Activated CD8-positive, alpha-beta memory T cell treated with anti-CD3 and anti-CD28 coated beads, Interleukin-2, amount 10 ng/mL, durations not matched to agents 7 days and 5 days (primary cell): ENCODE data around the gene ZNF500. TPM values are rescaled to one million over a fixed set of nuclear protein-coding genes. Genes with fewer than 3 reads are reported as not detected.

Experiments used
- ATAC-seq: fragments of 150-1000 bp; cut with Tn5 transposase; one replicate; pipeline ENCODE4 v1.10.0; 2021; ENCODE audit warnings: moderate library complexity
- CTCF ChIA-PET: fragments of 350-600 bp; sonication (Branson Sonifier 250); formaldehyde crosslinking; loops from one replicate; lab custom pipeline; 2021; ENCODE audit warnings: antibody characterized with exemption; lab: Charles Lee
- DNase-seq: peaks from one replicate; pipeline ENCODE4 v3.0.0-alpha.2; 2020
- H3K27ac Mint-ChIP-seq: one replicate; pipeline ENCODE4 v1.8.0; 2021; ENCODE audit warnings: mild to moderate bottlenecking, mixed read lengths
- H3K27me3 Mint-ChIP-seq: one replicate; pipeline ENCODE4 v1.8.0; 2021; ENCODE audit warnings: mixed read lengths
- H3K36me3 Mint-ChIP-seq: one replicate; pipeline ENCODE4 v1.8.0; 2021; ENCODE audit warnings: mild to moderate bottlenecking, mixed read lengths
- H3K4me1 Mint-ChIP-seq: one replicate; pipeline ENCODE4 v1.8.0; 2021; ENCODE audit warnings: mixed read lengths
- H3K4me3 Mint-ChIP-seq: one replicate; pipeline ENCODE4 v1.8.0; 2021; ENCODE audit warnings: mild to moderate bottlenecking, moderate library complexity, mixed read lengths
- H3K9me3 Mint-ChIP-seq: one replicate; pipeline ENCODE4 v1.8.0; 2022; ENCODE audit warnings: low read depth, mixed read lengths
- total RNA-seq, 2 experiments: library from RNA; stranded (reverse); gene quantifications; one replicate each; pipeline ENCODE4 v1.2.3, GENCODE V29; 2021

The ZNF500 gene
- total RNA-seq, 2 experiments from 2014 or later, result 10.4 to 12.2 TPM

DNA sequence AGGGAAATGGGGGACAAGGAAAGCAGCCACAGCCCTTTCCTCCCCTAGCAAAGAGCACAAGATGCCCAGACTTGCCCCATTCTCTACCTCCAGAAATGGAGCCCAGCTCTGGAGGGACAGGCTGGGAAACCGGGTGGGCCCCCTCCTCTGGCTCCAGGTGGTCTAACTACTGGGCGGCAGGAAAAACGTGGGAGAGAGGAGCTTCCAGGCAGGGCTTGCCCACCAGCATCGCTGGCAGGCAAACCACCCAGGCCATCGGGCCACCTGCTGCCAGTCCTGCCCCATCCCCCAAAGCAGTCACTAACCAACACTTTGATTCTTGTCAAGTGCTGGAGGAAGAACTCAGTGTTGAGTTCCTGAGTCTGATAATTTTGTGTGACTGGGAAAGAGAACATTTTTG lies 48.5 kb downstream of the ZNF500 start:
- ATAC-seq, result no peak
- H3K9me3 Mint-ChIP-seq, result no peaks in the 10 kb centered on the region
- H3K36me3 Mint-ChIP-seq, result no peaks in the 10 kb centered on the region
- H3K27me3 Mint-ChIP-seq, result no peaks in the 10 kb centered on the region
- CTCF ChIA-PET, result no interaction called here
- H3K4me3 Mint-ChIP-seq, result no peak overlapping the region
- H3K27ac Mint-ChIP-seq, result no peak overlapping the region
- DNase-seq, result no peak
- no peaks in the 10 kb centered on the region for H3K4me1 Mint-ChIP-seq

DNA sequence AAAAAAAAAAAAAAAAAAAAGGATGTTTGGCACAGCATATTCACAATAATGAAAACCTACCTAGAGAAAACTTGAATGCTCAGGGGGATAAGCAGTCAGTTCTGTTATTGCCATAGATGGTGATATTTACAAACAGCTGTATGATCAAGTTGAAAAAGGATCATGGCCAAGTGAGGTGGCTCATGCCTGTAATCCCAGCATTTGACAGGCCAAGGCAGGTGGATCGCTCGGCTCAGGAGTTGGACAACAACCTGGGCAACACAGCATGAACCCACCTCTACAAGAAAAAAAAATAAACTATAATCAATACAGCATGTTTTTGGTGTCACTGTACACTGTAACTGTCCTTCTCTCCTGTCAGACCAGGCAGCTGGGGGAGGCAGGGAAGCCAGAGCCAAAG lies 52.0 kb downstream of the ZNF500 start:
- H3K4me3 Mint-ChIP-seq, result no peak overlapping the region
- H3K36me3 Mint-ChIP-seq, result peaks cover 4% of the 10 kb centered on the region
- no peaks in the 10 kb centered on the region for H3K9me3 Mint-ChIP-seq
- no peak overlapping the region for H3K27ac Mint-ChIP-seq
- no peaks in the 10 kb centered on the region for H3K4me1 Mint-ChIP-seq
- CTCF ChIA-PET, result no interaction called here
- ATAC-seq, result no peak
- H3K27me3 Mint-ChIP-seq, result no peaks in the 10 kb centered on the region
- no peak for DNase-seq

DNA sequence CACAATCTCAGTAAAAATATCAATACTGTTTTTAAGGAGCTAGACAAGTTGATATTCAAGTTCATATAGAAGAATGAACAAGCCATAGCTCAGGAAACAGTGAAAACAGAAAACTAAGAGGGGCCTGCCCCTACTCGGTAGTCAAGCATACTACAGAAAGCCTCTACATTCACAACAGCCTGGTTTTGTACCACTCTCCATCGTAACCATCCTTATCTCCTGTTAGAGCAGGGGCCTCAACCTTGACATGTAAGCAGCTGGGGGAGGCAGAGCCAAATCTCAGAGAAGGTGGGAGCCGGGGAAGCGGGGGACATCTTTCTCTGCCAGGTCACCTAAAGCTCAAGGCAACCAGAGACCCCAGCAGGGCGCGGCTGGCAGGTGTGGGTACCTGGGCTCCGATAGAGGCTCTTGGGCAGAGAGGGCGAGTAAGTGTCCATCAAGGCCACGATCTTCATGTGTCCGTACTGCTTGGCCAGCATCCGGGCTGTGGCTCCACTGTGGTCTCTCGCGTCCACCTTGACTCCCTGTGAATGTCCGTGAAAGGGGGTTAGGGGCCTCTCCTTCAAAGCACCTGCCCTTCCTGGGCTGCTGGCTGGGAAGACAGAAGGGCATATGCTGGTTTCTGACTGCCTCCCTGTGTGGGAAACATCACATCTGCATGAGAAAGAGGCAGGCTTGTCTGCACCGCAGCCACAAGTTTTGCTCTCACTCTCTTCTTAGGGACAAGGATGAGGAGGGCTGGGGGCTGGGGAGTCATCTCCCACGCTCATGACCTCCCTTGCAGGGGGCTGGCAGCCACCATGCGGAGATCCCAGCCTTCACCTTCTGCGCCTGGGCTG lies 53.1 kb downstream of the ZNF500 start:
- no peaks in the 10 kb centered on the region for H3K9me3 Mint-ChIP-seq
- no peak for DNase-seq
- CTCF ChIA-PET, result no interaction called here
- no peaks in the 10 kb centered on the region for H3K27me3 Mint-ChIP-seq
- H3K4me1 Mint-ChIP-seq, result no peaks in the 10 kb centered on the region
- H3K36me3 Mint-ChIP-seq, result peaks cover 4% of the 10 kb centered on the region
- ATAC-seq, result no peak
- H3K27ac Mint-ChIP-seq, result no peak overlapping the region
- H3K4me3 Mint-ChIP-seq, result no peak overlapping the region

DNA sequence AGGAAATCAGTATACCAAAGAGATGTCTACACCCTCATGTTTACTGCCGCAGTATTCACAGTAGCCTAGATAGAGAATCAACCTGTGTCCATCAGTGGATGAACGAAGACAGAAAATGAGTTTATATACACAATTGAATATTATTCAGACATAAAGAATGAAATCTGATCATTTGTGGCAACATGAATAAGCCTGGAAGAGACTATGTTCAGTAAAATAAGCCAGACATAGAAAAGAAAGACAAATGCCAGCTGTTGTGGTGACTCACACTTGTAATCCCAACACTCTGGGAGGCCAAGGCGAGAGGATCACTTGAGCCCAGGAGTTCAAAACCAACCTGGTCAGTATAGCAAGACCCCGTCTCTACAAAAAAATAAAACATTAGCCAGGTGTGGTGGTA lies 57.5 kb downstream of the ZNF500 start:
- peaks cover 6% of the 10 kb centered on the region for H3K36me3 Mint-ChIP-seq
- H3K4me3 Mint-ChIP-seq, result no peak overlapping the region
- no peaks in the 10 kb centered on the region for H3K9me3 Mint-ChIP-seq
- no peaks in the 10 kb centered on the region for H3K4me1 Mint-ChIP-seq
- DNase-seq (no peak), ATAC-seq (no peak)
- CTCF ChIA-PET, result interaction anchor here (0.9 to 1.1 kb wide), 2 partner anchors 25 to 59 kb away, joined by 3 to 4 read pairs; partner anchors contain the start of genes ANKS3 and DNAAF8
- no peaks in the 10 kb centered on the region for H3K27me3 Mint-ChIP-seq
- no peak overlapping the region for H3K27ac Mint-ChIP-seq

DNA sequence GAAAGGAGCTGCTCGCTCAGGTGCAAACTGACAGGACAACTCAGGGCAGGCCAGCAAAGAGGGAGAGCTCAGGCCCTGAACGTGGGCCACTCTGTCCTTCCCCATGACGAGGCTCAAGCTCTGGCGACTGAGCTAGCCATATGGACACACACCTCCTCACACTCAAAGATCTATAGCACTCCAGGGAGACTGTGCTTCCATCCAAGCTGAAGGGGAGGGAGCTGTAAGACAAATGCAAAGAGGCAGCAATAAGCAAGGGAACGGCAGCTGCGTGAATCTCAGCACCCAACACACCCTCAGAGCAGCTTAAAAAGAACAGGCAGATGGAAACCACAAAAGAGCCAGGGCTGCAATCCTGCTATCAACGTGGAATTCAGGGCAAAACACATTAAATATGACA lies 60.1 kb downstream of the ZNF500 start:
- ATAC-seq (no peak), DNase-seq (no peak)
- Mint-ChIP-seq H3K27ac (no peak overlapping the region), H3K4me1 (peaks cover 4% of the 10 kb centered on the region), H3K27me3 (no peaks in the 10 kb centered on the region), H3K4me3 (no peak overlapping the region), H3K9me3 (no peaks in the 10 kb centered on the region), H3K36me3 (peaks cover 3% of the 10 kb centered on the region)
- CTCF ChIA-PET, result interaction anchor here (0.6 to 1.1 kb wide), 2 partner anchors 15 to 75 kb away, joined by 3 read pairs; no protein-coding TSS in a partner anchor

DNA sequence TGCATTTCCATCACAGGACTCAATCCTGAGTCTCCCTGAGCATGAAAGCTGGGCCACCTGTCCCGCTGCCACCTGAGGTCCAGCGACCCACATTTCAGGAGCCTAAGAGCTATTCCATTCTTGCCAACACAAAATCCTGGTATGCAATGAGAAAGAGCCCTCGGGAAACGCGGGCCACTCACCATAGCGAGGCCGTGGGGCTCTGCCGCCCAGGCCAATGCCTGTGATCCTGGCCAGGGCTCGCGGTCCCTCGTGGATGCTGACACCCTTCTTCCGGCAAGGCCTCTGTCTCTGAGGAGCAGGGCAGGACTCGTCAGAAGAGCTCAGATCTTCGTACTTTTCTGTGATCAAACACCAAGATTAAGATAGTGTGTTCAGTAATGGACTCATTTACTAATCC lies 62.0 kb downstream of the ZNF500 start:
- CTCF ChIA-PET, result no interaction called here
- ATAC-seq (no peak), DNase-seq (no peak)
- H3K36me3 Mint-ChIP-seq, result peaks cover 2% of the 10 kb centered on the region
- H3K4me1 Mint-ChIP-seq, result peaks cover 15% of the 10 kb centered on the region
- H3K4me3 Mint-ChIP-seq, result no peak overlapping the region
- no peaks in the 10 kb centered on the region for H3K9me3 Mint-ChIP-seq
- no peak overlapping the region for H3K27ac Mint-ChIP-seq
- H3K27me3 Mint-ChIP-seq, result no peaks in the 10 kb centered on the region

DNA sequence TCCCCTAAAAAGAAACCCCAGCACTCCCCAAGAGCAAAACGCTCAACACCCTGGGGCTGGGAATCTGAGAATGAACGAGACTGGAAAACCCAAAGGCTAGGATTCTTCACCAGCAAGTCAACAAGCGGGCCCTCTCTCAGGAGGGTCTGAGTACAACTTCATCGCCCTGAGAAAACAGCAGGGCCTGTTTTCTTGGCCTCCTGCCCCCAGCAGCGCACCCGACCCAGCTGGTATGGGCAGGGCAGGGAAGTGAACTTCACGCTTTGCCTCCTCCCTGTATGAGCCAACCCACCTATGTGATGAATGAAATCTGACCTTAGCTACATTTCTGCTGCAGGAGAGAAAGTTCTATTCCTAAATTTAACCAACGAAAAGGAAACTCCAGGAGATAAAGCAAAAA lies 62.5 kb downstream of the ZNF500 start:
- peaks cover 19% of the 10 kb centered on the region for H3K4me1 Mint-ChIP-seq
- no peak overlapping the region for H3K27ac Mint-ChIP-seq
- H3K36me3 Mint-ChIP-seq, result peaks cover 5% of the 10 kb centered on the region
- ATAC-seq (no peak), DNase-seq (no peak)
- H3K27me3 Mint-ChIP-seq, result no peaks in the 10 kb centered on the region
- H3K4me3 Mint-ChIP-seq, result no peak overlapping the region
- H3K9me3 Mint-ChIP-seq, result no peaks in the 10 kb centered on the region
- CTCF ChIA-PET, result no interaction called here

DNA sequence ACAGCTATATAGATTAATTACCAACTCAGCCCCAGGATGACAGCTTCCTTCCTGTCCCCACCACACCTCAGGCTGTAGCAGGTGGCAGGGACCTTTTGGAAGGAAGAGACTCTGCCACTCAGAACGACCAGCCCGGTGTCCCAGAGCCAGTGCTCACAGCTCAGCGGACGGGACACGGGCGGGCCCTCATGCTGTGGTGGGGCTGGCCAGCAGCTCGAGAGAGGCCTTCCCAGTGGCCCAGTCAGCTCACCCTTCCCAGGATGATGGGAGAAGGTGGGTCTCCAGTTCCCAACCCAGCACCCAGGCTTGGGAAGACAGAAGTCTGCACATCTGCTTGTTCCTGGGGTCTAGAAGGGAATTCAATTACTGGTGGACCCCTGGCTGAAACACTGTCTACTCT lies 63.1 kb downstream of the ZNF500 start:
- H3K27ac Mint-ChIP-seq, result no peak overlapping the region

DNA sequence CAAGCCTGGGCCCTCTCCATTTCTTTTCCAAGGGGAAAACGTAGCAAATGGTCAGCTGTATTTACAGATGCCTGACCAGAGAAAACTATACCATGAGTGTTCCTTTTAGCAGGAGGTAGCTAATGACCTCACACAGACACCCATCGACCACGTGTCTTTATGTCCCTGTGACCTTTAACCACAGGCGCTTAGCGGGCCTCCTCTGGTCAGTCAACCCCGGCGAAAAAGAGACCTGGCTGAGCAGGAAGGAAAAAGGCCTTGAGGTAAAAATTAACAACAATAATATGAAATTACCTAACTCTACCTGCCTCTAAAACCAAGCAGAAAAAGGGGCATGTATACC lies 64.5 kb downstream of the ZNF500 start:
- Mint-ChIP-seq H3K4me1 (peaks cover 24% of the 10 kb centered on the region), H3K27ac (no peak overlapping the region), H3K27me3 (no peaks in the 10 kb centered on the region), H3K4me3 (no peak overlapping the region), H3K36me3 (peaks cover 9% of the 10 kb centered on the region), H3K9me3 (no peaks in the 10 kb centered on the region)
- DNase-seq (no peak), ATAC-seq (no peak)
- CTCF ChIA-PET, result no interaction called here

More for the DNA sequence above, 63.1 kb downstream of the ZNF500 start:
- H3K9me3 Mint-ChIP-seq, result no peaks in the 10 kb centered on the region
- DNase-seq (no peak), ATAC-seq (no peak)
- no peaks in the 10 kb centered on the region for H3K27me3 Mint-ChIP-seq
- H3K4me3 Mint-ChIP-seq, result no peak overlapping the region
- H3K4me1 Mint-ChIP-seq, result peaks cover 24% of the 10 kb centered on the region
- peaks cover 9% of the 10 kb centered on the region for H3K36me3 Mint-ChIP-seq
- CTCF ChIA-PET, result interaction anchor here (0.6 kb wide), 1 partner anchor 252 kb away, joined by 4 read pairs; no protein-coding TSS in a partner anchor

DNA sequence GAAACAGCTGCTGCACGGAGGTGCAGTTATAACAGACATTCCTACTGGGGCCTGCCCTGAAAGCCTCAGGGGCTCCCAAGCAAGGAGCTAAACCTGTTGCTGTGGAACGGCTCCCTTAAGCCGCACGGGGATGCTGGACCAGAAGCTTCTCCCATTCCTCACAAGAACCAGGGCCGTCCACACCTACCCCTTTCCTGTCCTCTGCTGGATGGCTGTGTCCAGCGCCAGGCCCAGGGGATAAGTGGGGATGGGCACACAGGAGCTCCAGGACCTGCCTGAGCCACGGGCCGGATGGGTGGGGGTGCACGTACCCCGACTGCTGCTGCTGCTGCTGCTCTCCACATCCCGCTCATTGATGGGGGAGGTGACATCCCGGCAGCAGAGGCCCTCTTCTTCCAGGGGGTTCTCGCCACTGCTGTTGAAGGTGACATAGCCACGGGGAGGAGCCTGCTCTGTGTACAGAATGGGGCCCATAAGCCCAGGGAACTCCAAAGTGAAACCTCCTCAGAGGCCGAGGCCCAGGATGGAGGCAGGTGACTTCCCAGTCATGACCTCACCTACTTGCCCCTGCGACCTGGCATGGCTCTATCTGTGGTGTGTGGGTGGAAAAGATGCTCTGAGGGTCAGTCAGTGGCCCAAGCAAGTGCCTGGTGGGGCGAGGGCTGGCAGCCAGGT lies 65.0 kb downstream of the ZNF500 start:
- H3K36me3 Mint-ChIP-seq, result peaks cover 9% of the 10 kb centered on the region
- no peak for ATAC-seq
- DNase-seq, result no peak

DNA sequence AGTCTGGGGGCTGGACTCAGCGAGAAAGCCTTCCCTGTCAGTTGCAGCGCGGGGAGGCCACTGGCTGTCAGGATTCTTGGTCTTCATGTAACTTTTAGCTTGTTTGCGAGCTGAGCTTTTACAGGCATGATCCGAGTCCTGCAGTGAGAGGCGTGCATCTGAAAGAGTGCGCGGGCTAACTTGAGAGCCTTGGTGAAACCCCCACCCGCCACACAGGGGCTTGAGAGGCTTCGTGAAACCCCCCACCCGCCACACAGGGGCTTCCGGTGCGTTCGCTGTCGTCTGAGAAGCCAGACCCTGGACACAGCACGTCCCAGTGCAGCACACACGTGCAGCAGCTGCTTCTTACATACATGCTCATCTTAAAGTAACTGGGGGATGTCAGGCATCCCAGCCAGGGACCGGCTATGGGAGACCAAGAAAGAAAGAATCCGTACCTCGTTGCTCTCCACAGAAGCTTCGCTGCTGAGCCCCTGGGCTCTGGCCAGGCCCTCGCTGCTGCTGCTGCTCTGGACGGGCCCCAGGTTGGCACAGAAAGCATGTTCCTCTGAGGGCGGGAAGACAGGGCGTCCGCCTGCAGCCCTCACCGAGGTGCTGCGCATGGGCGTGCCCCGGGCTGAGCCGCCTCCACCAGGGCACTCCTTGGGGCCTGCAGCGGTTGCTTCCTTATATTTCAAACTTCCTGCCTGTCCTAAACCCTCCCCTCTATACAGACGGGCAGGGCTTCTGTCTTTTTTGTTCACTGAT lies 65.8 kb downstream of the ZNF500 start:
- Mint-ChIP-seq H3K4me3 (no peak overlapping the region), H3K9me3 (no peaks in the 10 kb centered on the region), H3K4me1 (peaks cover 24% of the 10 kb centered on the region), H3K36me3 (peaks cover 7% of the 10 kb centered on the region), H3K27me3 (no peaks in the 10 kb centered on the region), H3K27ac (no peak overlapping the region)
- ATAC-seq (no peak), DNase-seq (peak; percentile 40)
- CTCF ChIA-PET, result interaction anchor here (1.2 kb wide), 1 partner anchor 77 kb away, joined by 3 read pairs; the partner anchor contains the start of gene MGRN1

More for the DNA sequence above, 65.0 kb downstream of the ZNF500 start:
- Mint-ChIP-seq H3K27ac (no peak overlapping the region), H3K4me1 (peaks cover 24% of the 10 kb centered on the region), H3K4me3 (no peak overlapping the region), H3K27me3 (no peaks in the 10 kb centered on the region), H3K9me3 (no peaks in the 10 kb centered on the region)
- CTCF ChIA-PET, result no interaction called here

DNA sequence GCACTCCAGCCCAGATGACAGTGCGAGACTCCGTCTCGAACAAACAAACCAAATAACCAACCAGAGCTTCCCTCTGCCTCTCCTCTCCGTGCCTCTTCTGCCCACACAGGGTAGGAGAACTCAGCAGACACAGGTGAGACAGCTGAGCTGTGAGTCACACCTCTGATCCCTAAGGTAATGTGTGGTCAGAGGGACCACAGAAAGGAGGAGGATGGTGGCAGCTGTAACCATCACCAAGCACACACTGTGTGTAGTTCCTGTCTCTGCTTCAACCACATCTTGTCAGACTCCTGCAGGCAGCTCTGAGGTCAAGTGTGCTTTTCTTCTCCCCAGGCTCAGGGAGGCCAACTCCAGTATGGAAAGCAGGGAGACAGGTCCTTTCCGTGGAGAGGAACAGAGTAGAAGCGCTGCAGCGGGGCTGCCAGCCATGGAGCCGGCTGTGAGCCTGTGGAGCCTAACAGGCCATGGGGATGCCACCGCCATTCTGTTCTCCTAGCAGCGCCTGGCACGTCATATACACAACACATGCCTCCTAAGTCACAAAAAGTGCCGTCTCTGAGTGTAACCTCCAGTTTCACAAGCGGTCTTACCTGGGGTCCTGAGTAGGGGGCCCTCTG lies 66.5 kb downstream of the ZNF500 start:
- Mint-ChIP-seq H3K4me1 (peaks cover 25% of the 10 kb centered on the region), H3K9me3 (no peaks in the 10 kb centered on the region), H3K27ac (peak overlapping the region; percentile 28), H3K4me3 (no peak overlapping the region), H3K27me3 (no peaks in the 10 kb centered on the region), H3K36me3 (peaks cover 10% of the 10 kb centered on the region)
- ATAC-seq, result peak; percentile 67
- CTCF ChIA-PET, result interaction anchor here (1.2 kb wide), 1 partner anchor 76 kb away, joined by 3 read pairs; the partner anchor contains the start of gene MGRN1
- peak; percentile 72 for DNase-seq

DNA sequence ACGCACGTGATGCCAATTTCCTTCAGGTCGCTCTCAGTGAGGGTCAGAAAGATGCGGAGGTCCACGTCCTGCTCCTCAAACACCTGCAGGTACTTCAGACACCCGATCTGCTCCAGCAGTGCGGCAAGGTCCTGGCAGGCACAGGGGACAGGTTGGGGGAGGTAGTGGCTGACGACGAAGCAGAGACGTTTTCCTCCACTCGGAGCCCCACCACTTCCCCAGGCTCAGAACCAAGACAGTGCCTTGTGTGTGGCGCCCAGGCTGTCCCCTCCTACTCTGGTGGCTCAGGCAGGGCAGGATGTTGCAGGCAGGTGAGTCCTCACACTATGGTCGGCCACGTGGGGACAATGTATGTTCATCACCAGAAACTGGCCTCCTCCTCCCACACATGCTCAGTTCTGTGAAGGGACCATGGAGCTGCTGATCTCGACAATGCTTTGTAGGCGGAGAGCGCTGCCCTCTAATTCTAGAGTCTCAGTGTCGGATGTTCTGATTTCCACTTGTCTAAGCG lies 67.9 kb downstream of the ZNF500 start:
- ATAC-seq, result no peak
- Mint-ChIP-seq H3K4me3 (no peak overlapping the region), H3K36me3 (peaks cover 13% of the 10 kb centered on the region), H3K9me3 (no peaks in the 10 kb centered on the region), H3K27me3 (no peaks in the 10 kb centered on the region), H3K4me1 (peaks cover 31% of the 10 kb centered on the region), H3K27ac (no peak overlapping the region)
- CTCF ChIA-PET, result interaction anchor here (0.7 kb wide), 1 partner anchor 19 kb away, joined by 3 read pairs; no protein-coding TSS in a partner anchor
- no peak for DNase-seq
